Fibroblast of lung (primary cell): ENCODE data around the gene RGS5.

ENCODE experiments used
- CTCF ChIP-seq, 2 donors: IDR thresholded peaks in 1 of 2; conservative IDR thresholded peaks in 1 of 2; 1 replicate in 1 of 2; 2 replicates in 1 of 2; pipeline ENCODE4 v1.5.1; 2011 to 2012; ENCODE audit warnings: low read length in 2 of 2, control low read depth in 1 of 2, inconsistent platforms in 1 of 2, low read depth in 1 of 2, mild to moderate bottlenecking in 1 of 2
- EZH2 ChIP-seq: IDR thresholded peaks from 2 replicates; pipeline ENCODE4 v1.5.1; 2012; ENCODE audit warnings: low read length, control low read depth, mild to moderate bottlenecking; ENCODE audit errors: missing control alignments

- no peak for TF ChIP-seq CTCF (conservative IDR thresholded peaks at IDR 0.05 in 1 of 2, IDR thresholded peaks at IDR 0.05 in 1 of 2; ENCODE audit: low read depth in 1 of 2, low read length in 2 of 2)
- TF ChIP-seq EZH2 = no peak
These were observed 10.9 kb upstream of the RGS5 start for GRCh38 chr1:163213626-163214025.
